Calu3 (cell line): ENCODE results near the gene ABCD3. TPM values are rescaled to one million over a fixed set of nuclear protein-coding genes. Genes with fewer than 3 reads are reported as not detected.

Experiments used
- BruUV-seq: library from RNA; stranded (reverse); fragments of 400-500 nt; replicated peaks from 2 replicates; lab custom pipeline; 2021; lab: Mats Ljungman, UMichigan
- CTCF ChIA-PET: fragments of 300-600 bp; sonication (Branson Sonifier 250); formaldehyde crosslinking; loops from one replicate; lab custom pipeline; 2022; ENCODE audit warnings: antibody characterized with exemption; lab: Charles Lee
- DNase-seq: peaks from one replicate; pipeline ENCODE4 v3.0.0; 2022
- H3K27ac Mint-ChIP-seq: one replicate; pipeline ENCODE4 v1.8.0; 2022; ENCODE audit warnings: mixed read lengths; ENCODE audit not compliant: unreplicated experiment
- H3K27me3 Mint-ChIP-seq: one replicate; pipeline ENCODE4 v1.8.0; 2022; ENCODE audit warnings: mixed read lengths; ENCODE audit not compliant: unreplicated experiment
- H3K36me3 Mint-ChIP-seq: one replicate; pipeline ENCODE4 v1.8.0; 2022; ENCODE audit warnings: mild to moderate bottlenecking, moderate library complexity, mixed read lengths; ENCODE audit not compliant: insufficient read depth, unreplicated experiment
- H3K4me1 Mint-ChIP-seq: one replicate; pipeline ENCODE4 v1.8.0; 2022; ENCODE audit warnings: mild to moderate bottlenecking, low read depth, mixed read lengths; ENCODE audit not compliant: unreplicated experiment
- H3K4me3 Mint-ChIP-seq: one replicate; pipeline ENCODE4 v1.8.0; 2022; ENCODE audit warnings: mild to moderate bottlenecking, low read depth, moderate library complexity, mixed read lengths; ENCODE audit not compliant: unreplicated experiment
- H3K9me3 Mint-ChIP-seq: one replicate; pipeline ENCODE4 v1.8.0; 2022; ENCODE audit warnings: low read depth, mixed read lengths; ENCODE audit not compliant: unreplicated experiment
- intact Hi-C: fragments of 100-400 bp; cut with micrococcal nuclease; formaldehyde crosslinking; loops from one replicate; pipeline ENCODE4 v1.10.0; 2022; ENCODE audit not compliant: unreplicated experiment
- total RNA-seq: library from RNA; stranded (reverse); gene quantifications from 2 replicates; pipeline ENCODE4 v1.2.3, GENCODE V29; 2022
- TF ChIP-seq, protein P1 (sequence below): fragments of 200-600 bp; IDR thresholded peaks from one replicate; pipeline ENCODE4 v1.8.0; 2022; ENCODE audit warnings: antibody characterized with exemption; ENCODE audit not compliant: unreplicated experiment

The ABCD3 gene
- total RNA-seq, 1 experiment from 2014 or later: 59.3 TPM

DNA sequence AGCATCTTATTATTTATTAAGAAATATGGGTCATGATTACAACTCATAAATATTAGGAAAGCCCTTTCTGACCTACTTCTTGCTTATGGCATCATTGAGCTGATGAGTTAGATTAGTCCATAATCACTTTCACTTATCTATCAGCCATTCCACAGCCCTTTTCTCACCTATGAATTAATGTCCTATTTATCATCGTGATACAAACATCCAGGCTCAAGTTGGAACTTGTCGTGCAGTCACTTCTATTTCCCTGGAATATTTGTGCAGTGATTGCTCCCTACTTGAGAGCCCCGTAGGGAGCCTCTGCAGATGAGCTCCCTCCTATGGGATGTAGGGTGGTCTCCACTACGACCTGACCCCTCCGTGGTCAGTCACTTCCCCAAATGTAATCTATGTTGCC, 131.5 kb downstream of the ABCD3 start:
- Mint-ChIP-seq H3K36me3 (peaks cover 16% of the 10 kb centered on the region), H3K9me3 (no peaks in the 10 kb centered on the region), H3K4me3 (no peak overlapping the region), H3K27me3 (no peaks in the 10 kb centered on the region), H3K27ac (no peak overlapping the region), H3K4me1 (peaks cover 59% of the 10 kb centered on the region)
- CTCF ChIA-PET: no interaction called here
- no peak for DNase-seq
- TF ChIP-seq, protein P1, sequence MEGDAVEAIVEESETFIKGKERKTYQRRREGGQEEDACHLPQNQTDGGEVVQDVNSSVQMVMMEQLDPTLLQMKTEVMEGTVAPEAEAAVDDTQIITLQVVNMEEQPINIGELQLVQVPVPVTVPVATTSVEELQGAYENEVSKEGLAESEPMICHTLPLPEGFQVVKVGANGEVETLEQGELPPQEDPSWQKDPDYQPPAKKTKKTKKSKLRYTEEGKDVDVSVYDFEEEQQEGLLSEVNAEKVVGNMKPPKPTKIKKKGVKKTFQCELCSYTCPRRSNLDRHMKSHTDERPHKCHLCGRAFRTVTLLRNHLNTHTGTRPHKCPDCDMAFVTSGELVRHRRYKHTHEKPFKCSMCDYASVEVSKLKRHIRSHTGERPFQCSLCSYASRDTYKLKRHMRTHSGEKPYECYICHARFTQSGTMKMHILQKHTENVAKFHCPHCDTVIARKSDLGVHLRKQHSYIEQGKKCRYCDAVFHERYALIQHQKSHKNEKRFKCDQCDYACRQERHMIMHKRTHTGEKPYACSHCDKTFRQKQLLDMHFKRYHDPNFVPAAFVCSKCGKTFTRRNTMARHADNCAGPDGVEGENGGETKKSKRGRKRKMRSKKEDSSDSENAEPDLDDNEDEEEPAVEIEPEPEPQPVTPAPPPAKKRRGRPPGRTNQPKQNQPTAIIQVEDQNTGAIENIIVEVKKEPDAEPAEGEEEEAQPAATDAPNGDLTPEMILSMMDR: no peak
- BruUV-seq: no TSS peak
- intact Hi-C loops: no loop called here

- no peak overlapping the region for H3K27ac Mint-ChIP-seq
- no peak for DNase-seq
- no peaks in the 10 kb centered on the region for H3K9me3 Mint-ChIP-seq
- TF ChIP-seq, protein P1: no peak
- no peak overlapping the region for H3K4me3 Mint-ChIP-seq
- no peaks in the 10 kb centered on the region for H3K27me3 Mint-ChIP-seq
- no TSS peak for BruUV-seq
- H3K4me1 Mint-ChIP-seq: peaks cover 56% of the 10 kb centered on the region
- peaks cover 10% of the 10 kb centered on the region for H3K36me3 Mint-ChIP-seq
- intact Hi-C loops: no loop called here
- CTCF ChIA-PET: no interaction called here
These were observed 132.2 kb downstream of the ABCD3 start for GRCh38 chr1:94550396-94550795.

DNA sequence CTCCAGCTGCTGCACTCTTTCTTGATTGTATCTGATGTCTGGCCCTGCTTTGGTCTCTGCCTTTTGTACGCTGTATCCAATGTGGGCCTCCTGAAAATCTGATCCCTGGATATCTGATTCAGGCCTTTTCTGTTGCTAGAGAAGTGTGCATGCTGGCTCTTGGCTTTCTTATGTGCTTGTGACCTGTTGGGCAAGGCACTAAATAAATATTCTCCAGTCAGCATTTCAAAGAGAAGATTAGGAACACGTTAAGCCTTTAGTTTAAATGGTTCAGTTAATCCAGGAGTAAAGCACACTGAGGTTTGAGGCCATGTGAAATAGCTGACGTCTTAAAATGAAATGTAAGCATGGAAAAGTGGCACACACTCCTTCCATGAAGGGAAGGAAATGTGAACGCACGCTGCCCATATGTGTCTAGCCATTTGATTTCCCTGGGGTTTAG, 132.6 kb downstream of the ABCD3 start:
- H3K4me1 Mint-ChIP-seq: peaks cover 56% of the 10 kb centered on the region
- TF ChIP-seq, protein P1: no peak
- H3K9me3 Mint-ChIP-seq: no peaks in the 10 kb centered on the region
- CTCF ChIA-PET: no interaction called here
- no peaks in the 10 kb centered on the region for H3K27me3 Mint-ChIP-seq
- H3K4me3 Mint-ChIP-seq: no peak overlapping the region
- intact Hi-C loops: no loop called here
- H3K36me3 Mint-ChIP-seq: peaks cover 10% of the 10 kb centered on the region
- no TSS peak for BruUV-seq
- H3K27ac Mint-ChIP-seq: no peak overlapping the region
- no peak for DNase-seq

GRCh38 chr1:94551449-94551848, 133.3 kb downstream of the ABCD3 start:
- no peaks in the 10 kb centered on the region for H3K9me3 Mint-ChIP-seq
- peaks cover 56% of the 10 kb centered on the region for H3K4me1 Mint-ChIP-seq
- no peak overlapping the region for H3K4me3 Mint-ChIP-seq
- BruUV-seq: no TSS peak
- peaks cover 5% of the 10 kb centered on the region for H3K36me3 Mint-ChIP-seq
- no peak for DNase-seq
- TF ChIP-seq, protein P1: no peak
- peak overlapping the region; percentile 73 for H3K27ac Mint-ChIP-seq
- intact Hi-C loops: no loop called here
- CTCF ChIA-PET: no interaction called here
- H3K27me3 Mint-ChIP-seq: no peaks in the 10 kb centered on the region
